Endothelial cell of umbilical vein (primary cell): ENCODE results near the gene SART3.
"Not testable (repeated sequence)": the region's sequence is repeated elsewhere in the genome, so short reads cannot be mapped to it uniquely, and the experiment has no call there.

Experiments used
- CTCF ChIP-seq, 2 donors: IDR thresholded peaks; 1 replicate in 1 of 2; 2 replicates in 1 of 2; pipeline ENCODE4 v1.5.1; 2011; ENCODE audit warnings: low read length in 2 of 2, mild to moderate bottlenecking in 2 of 2, moderate library complexity in 2 of 2, control low read depth in 1 of 2, inconsistent platforms in 1 of 2, low read depth in 1 of 2; ENCODE audit not compliant: insufficient read depth in 1 of 2; ENCODE audit errors: extremely low read depth in 1 of 2
- EZH2 ChIP-seq: IDR thresholded peaks from 2 replicates; pipeline ENCODE4 v1.6.1; 2012; ENCODE audit warnings: borderline replicate concordance, low read depth, mild to moderate bottlenecking, moderate library complexity, low read length, inconsistent platforms; ENCODE audit not compliant: severe bottlenecking
- JUN ChIP-seq: IDR thresholded peaks from 2 replicates; pipeline ENCODE4 v1.6.1; 2011; ENCODE audit warnings: borderline replicate concordance, low read depth; ENCODE audit not compliant: insufficient read length, insufficient read depth
- POLR2A ChIP-seq: IDR thresholded peaks from 2 replicates; pipeline ENCODE4 v1.6.1; 2012; ENCODE audit warnings: low read depth, mild to moderate bottlenecking, control low read depth, low read length
- TF ChIP-seq, protein P1 (sequence below): IDR thresholded peaks from 2 replicates; pipeline ENCODE4 v1.6.1; 2011; ENCODE audit not compliant: insufficient read depth, insufficient read length

- TF ChIP-seq CTCF (IDR thresholded peaks at IDR 0.05; ENCODE audit: extremely low read depth in 1 of 2, insufficient read depth in 1 of 2, low read depth in 1 of 2, low read length in 2 of 2); POLR2A; EZH2; JUN: not testable (repeated sequence)
- TF ChIP-seq, protein P1, sequence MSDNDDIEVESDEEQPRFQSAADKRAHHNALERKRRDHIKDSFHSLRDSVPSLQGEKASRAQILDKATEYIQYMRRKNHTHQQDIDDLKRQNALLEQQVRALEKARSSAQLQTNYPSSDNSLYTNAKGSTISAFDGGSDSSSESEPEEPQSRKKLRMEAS = not testable (repeated sequence)
These were observed 75.6 kb downstream of the SART3 start for GRCh38 chr12:108485371-108485770.
